Brain pericyte (primary cell): ENCODE data around the gene TECPR2.
A peak's percentile ranks its signal among the peaks of the same experiment; 100 is the strongest.
"Not testable (repeated sequence)": the region's sequence is repeated elsewhere in the genome, so short reads cannot be mapped to it uniquely, and the experiment has no call there.

Source experiments
- DNase-seq: peaks from one replicate; pipeline ENCODE4 v3.0.0-alpha.2; 2012; ENCODE audit warnings: low read depth, low spot score

Gene TECPR2

GRCh38 chr14:102362545-102363181 lies at the start of gene TECPR2, which contains the start of gene CINP:
TECPR2 (plus strand) TSS chr14:102362941; CDS start chr14:102376722, 13,781 bp downstream.
CINP (minus strand) TSS chr14:102362890; CDS start chr14:102362851, 39 bp downstream.
- peak; percentile 83 for DNase-seq

- DNase-seq, result no peak
Observed at GRCh38 chr14:102314242-102315011, 48.3 kb upstream of the TECPR2 start.

GRCh38 chr14:102315121-102315520 lies 47.6 kb upstream of the TECPR2 start:
- no peak for DNase-seq

GRCh38 chr14:102316338-102316742 lies 46.4 kb upstream of the TECPR2 start:
- no peak for DNase-seq

- peak; percentile 90 for DNase-seq
Observed at GRCh38 chr14:102316743-102317563, 45.8 kb upstream of the TECPR2 start.

- DNase-seq, result no peak
Observed at GRCh38 chr14:102317564-102318248, 45.0 kb upstream of the TECPR2 start.

- no peak for DNase-seq
Observed at GRCh38 chr14:102318781-102319276, 43.9 kb upstream of the TECPR2 start.

- DNase-seq, result peak; percentile 44
Observed at GRCh38 chr14:102319351-102320032, 43.2 kb upstream of the TECPR2 start, which contains the start of gene ZNF839. ZNF839 (plus strand) TSS chr14:102319746; CDS start chr14:102319766, 20 bp downstream.

GRCh38 chr14:102320033-102320660 lies 42.6 kb upstream of the TECPR2 start:
- DNase-seq, result no peak

GRCh38 chr14:102320671-102321455 lies 41.9 kb upstream of the TECPR2 start:
- DNase-seq, result no peak

- no peak for DNase-seq
Observed at GRCh38 chr14:102321456-102322422, 41.0 kb upstream of the TECPR2 start.

GRCh38 chr14:102323102-102323501 lies 39.6 kb upstream of the TECPR2 start:
- DNase-seq, result peak; percentile 54

GRCh38 chr14:102325791-102326345 lies 36.9 kb upstream of the TECPR2 start:
- DNase-seq, result no peak

GRCh38 chr14:102326583-102326982 lies 36.2 kb upstream of the TECPR2 start:
- no peak for DNase-seq

GRCh38 chr14:102329381-102329780 lies 33.4 kb upstream of the TECPR2 start:
- not testable (repeated sequence) for DNase-seq

GRCh38 chr14:102330806-102331205 lies 31.9 kb upstream of the TECPR2 start:
- DNase-seq, result no peak

- no peak for DNase-seq
Observed at GRCh38 chr14:102333390-102333789, 29.4 kb upstream of the TECPR2 start.
